RWPE1 (cell line): ENCODE data around the gene SLC22A14.

Experiments
- CTCF ChIA-PET: fragments of 350-600 bp; sonication (Branson Sonifier 250); formaldehyde crosslinking; extraction: SDS; loops from one replicate; lab custom pipeline; 2021; lab: Yijun Ruan, JAX
- POLR2A ChIA-PET: fragments of 400-600 bp; formaldehyde crosslinking; extraction: SDS; loops from one replicate; lab custom pipeline; 2020; ENCODE audit warnings: antibody characterized with exemption; ENCODE audit not compliant: low non-redundant PET; lab: Yijun Ruan, JAX
- DNase-seq: peaks from one replicate; pipeline ENCODE4 v3.0.0; 2012; ENCODE audit warnings: low spot score
- H3K27ac ChIP-seq: fragments of 450-650 bp; 2 replicates; pipeline ENCODE4 v1.5.1; 2017
- CTCF ChIP-seq: fragments of 450-650 bp; conservative IDR thresholded peaks from 2 replicates; pipeline ENCODE4 v1.5.1; 2017; ENCODE audit warnings: low read depth, mild to moderate bottlenecking

The SLC22A14 gene

DNA sequence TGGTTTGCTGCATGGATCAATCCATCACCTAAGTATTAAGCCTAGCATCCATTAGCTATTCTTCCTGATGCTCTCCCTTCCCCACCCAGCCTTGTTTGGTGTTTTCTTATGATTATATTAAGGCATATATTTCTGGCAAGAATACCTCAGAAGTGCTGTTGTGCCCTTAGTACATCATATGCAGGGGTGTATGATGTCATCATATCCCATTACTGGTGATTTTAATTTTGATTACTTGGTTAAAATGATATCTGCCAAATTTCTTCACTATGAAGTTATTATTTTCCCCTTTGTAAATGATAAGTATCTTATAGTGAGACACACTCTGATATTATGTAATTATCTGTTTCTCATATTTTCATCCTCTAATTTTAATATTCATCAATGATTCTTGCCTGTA, 15.4 kb downstream of the SLC22A14 start:
- no peak overlapping the region for H3K27ac ChIP-seq
- ChIA-PET CTCF (no interaction called here), POLR2A (no interaction called here)
- no peak for DNase-seq
- no peak for TF ChIP-seq CTCF

GRCh38 chr3:38297947-38298711, 16.0 kb downstream of the SLC22A14 start:
- peak; percentile 10 for DNase-seq
- CTCF ChIA-PET = interaction anchor here (0.7 kb wide), 2 partner anchors 33 to 267 kb away, joined by 3 to 4 read pairs; partner anchors contain the start of gene SLC22A13
- POLR2A ChIA-PET = no interaction called here

DNA sequence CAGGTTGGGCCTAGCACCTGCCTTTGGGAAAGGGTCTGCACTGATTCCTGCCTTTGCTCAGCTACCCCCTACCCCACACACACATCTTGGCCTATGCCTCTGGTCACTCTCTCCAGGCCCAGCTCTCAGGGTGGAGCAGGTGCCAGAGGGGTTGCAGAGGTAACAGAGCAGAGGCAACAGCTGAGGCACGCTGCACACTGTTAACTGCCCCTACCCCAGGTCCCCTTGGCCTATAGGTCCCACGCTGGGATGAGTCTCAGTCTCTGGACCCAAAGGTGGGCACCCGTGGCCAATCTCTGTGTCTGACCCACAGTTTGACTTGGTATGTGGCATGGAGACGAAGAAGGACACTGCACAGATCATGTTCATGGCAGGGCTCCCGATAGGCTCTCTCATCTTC, 24.8 kb downstream of the SLC22A14 start:
- POLR2A ChIA-PET = no interaction called here
- H3K27ac ChIP-seq = no peak overlapping the region

More at GRCh38 chr3:38297947-38298711, 16.0 kb downstream of the SLC22A14 start:
- TF ChIP-seq CTCF = peak; percentile 70
- H3K27ac ChIP-seq = no peak overlapping the region

DNA sequence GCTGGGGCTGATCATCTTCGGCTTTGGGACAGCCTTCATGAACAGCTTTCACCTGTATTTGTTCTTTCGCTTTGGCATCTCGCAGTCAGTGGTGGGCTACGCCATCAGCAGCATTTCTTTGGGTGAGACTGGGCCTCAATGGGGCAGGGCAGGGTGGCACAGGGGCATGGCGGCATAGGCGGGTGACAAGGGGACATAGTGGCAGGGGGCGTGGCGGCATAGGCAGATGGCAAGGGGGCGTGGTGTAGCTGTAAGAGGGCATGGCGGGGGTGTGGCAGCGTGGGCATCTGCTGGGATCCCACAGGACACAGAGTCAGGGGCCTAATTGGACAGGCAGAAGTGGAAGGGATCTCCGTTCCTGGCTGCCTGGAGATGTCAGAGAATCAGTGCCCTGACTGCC, 25.5 kb downstream of the SLC22A14 start:
- CTCF ChIA-PET = no interaction called here
- POLR2A ChIA-PET = no interaction called here
- H3K27ac ChIP-seq = no peak overlapping the region
- no peak for DNase-seq
- no peak for TF ChIP-seq CTCF

More for the DNA sequence above, 24.8 kb downstream of the SLC22A14 start:
- no peak for DNase-seq
- CTCF ChIA-PET = no interaction called here
- no peak for TF ChIP-seq CTCF

DNA sequence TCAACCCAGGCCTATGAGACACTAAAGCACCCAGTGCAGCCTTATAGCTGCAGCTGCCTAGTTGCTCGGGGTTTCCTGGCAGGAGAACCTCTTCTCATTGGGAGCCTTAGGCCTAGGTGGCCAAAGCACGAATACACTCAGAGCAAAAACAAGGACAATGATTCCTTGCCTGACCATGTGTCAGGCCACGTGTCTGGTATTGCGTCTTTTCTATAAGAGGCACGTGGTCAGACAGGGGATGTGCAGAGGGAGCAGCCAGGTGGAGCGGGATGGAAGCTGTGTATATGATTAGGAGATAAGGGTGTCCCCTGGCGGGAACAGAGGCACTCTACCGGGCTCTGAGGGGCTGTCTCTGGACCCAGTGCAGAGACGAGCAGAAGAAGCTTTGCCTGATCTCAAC, 26.4 kb downstream of the SLC22A14 start:
- no peak overlapping the region for H3K27ac ChIP-seq
- TF ChIP-seq CTCF = no peak
- no peak for DNase-seq
- ChIA-PET CTCF (no interaction called here), POLR2A (no interaction called here)

GRCh38 chr3:38311476-38311875, 29.4 kb downstream of the SLC22A14 start:
- H3K27ac ChIP-seq = no peak overlapping the region
- CTCF ChIA-PET = interaction anchor here (0.6 kb wide), 1 partner anchor 36 kb away, joined by 4 read pairs; no protein-coding TSS in a partner anchor
- POLR2A ChIA-PET = no interaction called here
- DNase-seq = no peak
- no peak for TF ChIP-seq CTCF
